Hematopoietic multipotent progenitor cell treated with erythropoietin and hydrocortisone succinate and interleukin-3 and kit ligand, for 17 days (in vitro differentiated cells): ENCODE data around the gene TNS3.

ENCODE experiments used
- DNase-seq: peaks from one replicate; pipeline ENCODE4 v3.0.0-alpha.2; 2015; ENCODE audit warnings: low spot score

TNS3 gene

DNA sequence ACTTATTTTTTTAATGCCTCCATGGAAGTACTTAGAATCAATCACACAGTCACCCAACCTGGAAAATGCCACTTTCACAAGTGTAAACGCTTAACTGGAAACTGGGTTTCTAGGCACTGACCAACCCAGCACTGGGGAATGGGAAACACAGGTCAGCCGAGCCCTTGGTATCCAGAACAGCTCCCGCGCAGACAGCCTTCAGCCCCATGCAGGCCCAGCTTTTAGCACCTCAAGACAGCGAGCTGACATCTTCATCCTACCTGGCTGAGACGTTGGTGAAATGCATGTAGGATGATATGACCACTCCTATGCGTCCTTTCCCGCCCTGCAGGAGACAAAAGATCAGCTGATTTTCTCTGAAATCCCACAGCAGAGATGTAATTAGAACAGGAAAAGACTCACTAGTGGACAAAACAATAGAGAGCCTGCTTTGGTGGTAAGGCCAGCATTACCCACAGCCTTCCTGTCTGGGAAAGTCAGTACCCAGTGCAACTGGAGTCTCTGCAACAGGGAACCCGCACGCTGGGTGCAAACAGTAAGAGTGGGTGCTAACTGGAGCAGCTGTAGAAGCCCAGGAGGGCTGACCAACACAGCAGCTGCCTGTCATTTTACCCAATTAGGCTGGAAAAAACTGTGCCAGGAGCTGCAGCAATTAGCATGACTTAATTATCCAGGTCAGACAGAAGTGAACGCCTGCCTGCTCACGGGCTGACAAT is 153.7 kb downstream of the TNS3 start:
- DNase-seq, result no peak

DNA sequence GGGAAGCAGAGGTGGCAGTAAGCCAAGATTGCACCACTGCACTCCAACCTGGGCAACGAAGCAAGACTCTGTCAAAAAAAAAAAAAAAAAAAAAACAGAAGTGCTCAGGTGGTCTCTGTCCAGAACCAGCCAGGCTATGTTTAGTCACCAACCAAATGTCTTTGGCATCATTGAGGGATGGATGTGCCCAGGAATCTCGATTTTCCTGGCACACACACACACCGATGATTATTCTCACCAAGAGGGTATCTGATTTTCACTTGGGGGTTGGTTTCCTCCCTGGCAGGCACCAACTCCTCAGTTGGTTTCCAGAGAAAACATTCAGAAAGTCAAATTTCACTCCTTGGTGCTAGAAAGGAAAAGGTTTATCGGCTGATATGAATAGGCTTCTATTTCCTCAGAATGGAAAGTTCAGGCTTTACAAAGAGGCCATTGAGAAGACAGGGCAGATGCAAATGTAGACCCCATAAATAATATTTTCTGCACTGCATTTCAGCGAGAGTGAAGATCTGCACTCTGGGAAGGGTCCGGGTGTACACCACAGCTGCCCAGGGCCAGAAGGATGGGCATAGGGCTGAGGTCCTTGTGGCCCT is 154.8 kb downstream of the TNS3 start:
- DNase-seq, result no peak

DNA sequence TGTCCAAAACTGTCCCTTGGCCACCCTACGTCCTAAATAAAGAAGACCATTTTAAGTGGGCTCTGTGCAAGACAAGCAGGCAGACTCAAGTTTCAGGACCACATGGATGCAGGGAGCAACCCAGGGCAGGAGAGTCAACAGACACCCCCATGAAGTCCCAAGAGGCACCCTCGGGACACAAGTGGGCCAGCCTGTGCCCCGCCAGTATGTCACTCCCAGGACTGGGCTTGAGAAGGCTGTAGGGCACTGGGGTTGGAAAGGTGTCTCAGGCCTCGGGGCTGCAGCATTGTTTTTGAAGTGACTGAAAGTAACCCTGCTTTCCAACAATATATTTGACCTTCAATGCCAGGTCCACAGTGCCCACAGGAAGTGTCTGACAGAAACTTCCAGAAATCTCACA is 157.4 kb downstream of the TNS3 start:
- no peak for DNase-seq

DNA sequence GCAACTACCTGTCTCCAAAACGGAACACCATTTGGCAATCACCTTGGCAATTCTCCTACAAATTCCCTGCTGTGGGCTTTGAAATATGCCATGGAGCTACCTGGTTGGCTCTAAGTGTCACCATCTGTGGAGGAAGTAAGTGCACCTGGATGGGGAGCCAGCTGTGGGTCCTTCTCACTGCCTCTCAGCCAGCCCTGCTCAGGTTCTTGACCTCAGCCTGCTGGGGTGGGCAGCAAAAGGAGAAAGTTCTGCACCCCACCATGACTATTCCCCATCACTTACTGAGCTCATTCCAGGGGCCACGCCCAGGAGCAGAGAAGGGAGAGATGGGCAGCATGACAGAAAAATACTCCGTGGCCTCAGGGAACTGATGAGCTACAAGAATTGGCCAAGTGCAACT is 158.7 kb downstream of the TNS3 start:
- DNase-seq, result no peak

DNA sequence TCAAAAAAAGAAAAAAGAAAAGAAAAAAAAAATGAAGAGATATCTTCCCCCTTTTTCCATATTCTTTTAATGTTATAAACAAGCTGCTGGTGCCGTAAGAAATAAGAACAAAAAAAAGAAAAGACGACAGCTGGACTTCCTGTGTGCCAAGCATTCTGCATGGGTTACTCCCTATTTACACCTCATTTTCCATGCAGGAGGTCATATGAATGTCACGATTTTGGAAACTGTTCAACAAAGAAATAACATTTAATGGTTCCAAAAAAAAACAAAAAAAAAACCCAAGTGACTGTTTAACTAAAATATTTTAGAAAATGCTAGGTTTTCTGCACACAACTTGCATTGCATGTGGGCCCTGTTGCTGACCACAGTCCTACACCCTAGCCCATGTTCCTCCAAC is 159.3 kb downstream of the TNS3 start:
- DNase-seq, result no peak

DNA sequence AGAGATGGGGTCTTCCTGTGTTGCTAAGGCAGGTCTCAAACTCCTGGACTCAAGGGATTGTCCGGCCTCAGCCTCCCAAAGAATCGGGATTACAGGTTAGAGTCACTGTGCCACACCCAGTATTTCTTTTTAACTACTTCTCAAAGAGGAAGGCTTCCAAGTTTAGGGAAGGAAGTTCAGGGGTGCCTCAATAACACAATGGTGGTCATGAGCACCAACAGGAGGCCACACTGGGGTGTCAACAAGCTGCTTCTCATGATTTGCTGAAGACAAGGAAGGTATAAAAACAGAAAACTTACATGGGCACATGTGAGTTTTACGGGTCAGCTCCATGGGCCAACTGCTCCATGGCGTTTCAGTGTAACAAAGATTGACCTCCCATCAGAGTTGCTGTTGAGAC is 160.5 kb downstream of the TNS3 start:
- no peak for DNase-seq

DNA sequence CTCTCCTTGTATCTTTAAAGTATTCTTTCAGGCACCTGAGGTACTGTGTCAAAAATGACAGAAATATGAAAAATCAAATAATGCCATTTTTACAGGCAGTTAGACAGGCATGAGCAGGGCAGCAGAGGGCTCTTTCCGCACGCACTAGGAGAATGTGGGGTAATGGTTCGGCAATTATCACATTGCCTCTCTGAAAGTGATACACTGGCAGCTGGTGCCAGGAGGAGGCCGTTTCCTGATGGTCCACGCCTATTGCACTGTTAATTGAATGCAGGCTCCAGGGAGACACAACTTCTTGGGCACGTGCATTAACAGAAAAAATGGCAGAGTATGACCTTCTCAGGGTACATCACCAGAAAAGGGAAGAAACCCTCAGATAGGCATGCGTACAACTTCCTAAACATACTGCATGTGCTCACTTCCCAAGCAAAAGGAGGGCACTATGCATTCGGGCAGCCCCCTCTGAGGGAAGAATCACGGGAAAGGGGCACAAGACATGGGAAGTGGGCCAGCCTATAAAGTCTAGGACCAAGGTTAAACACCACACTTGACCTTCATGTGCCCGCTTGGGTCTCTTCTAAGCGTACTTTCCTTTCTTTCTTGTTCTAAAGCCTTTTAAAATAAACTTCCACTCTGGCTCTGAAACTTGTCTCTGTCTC is 161.7 kb downstream of the TNS3 start:
- DNase-seq, result no peak

DNA sequence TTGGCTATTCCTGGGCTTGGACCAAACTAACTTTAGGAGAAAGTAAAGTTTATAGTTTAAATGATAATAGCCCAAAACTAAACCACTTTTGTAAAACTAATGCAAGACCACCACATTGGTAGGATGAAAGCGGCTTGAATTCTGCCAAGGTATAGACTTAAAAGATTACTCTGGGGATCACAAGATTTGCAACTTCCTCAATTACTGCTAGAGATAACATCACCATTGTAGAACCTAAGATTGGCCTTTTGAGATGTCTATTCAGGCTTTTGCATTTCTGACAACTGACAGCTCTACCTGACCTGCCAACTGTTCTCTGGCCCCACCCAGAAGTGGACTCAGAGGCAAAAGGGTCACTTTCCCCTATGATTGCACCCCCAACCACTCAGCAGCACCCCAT is 162.4 kb downstream of the TNS3 start:
- DNase-seq, result no peak

DNA sequence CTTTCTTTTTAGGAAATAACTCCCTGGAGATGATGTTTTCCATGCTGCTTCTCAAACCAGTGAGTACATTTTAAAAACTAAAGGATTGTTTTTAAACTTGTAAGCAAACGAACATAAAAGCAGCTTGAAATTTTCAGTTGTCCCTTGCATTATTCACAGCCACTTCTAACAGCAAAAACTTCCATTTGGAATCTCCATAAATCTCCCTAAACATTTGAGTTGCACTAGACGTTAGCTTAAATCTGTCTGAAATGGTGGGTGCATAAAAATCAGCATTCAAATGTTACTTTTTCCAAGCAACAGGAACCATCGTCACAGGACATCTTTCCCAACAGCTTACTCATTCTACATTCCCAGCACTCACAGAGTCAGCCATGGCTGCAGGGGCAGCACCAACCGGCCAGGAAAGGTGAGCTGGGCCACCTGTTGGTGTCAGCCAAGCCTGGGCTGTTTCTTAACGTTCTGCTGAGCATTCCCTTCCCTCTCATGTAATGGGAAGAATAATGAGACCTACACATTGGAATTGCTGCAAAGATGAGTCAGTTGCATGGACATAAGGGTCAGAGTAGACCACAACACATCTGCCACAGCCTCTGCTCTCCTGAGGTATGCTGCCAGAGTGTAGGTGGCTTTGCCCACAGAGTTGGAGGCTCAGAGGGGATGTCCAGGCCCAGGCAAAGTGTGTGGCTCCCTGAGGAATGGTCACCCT is 163.2 kb downstream of the TNS3 start:
- no peak for DNase-seq

DNA sequence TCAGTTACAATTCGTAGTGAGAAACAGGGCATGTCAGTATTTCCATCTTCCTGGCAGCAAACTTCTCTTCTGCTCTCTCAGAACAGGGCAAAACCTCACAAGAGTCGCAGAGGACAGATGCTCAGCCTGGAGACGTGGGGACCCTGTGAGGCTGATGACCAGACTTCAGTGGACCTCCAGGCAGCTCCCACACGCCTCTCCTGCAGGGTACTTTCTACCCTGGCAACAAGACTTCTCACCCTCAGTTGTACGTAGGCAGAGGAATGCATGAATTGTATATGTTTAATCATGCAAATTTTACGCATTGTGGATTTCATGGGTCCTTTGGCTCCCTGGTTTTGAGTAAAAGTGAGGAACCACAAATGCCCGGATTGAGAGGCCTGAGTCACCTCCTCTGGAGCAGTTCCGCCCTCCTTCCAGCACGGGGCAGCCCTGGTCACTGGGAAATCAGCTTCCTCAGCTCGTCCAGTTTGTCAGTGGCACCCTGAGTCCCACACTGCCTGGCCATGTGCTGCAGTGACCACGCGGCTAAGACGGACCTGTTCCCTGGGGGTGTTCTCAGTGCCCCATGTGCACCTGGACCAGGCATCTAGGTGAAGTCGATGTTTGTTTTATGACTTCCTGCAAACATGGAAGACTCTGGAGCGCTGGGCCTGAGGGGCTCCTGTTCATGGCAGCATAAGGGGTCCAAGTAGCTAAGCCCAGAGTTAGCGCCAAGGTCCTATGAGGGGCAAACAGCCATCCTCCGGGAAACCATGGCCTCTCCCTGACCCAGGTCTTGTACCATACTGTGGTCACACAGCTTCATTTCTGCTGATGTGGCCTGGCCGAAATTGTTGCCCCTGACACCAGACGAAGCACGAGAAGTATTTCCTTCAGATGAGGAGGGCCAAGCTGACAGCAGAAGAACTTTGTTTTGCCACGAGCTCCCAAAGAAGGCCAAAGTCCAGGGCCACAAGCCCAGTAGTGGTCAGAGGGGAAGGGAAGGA is 165.1 kb downstream of the TNS3 start:
- no peak for DNase-seq

DNA sequence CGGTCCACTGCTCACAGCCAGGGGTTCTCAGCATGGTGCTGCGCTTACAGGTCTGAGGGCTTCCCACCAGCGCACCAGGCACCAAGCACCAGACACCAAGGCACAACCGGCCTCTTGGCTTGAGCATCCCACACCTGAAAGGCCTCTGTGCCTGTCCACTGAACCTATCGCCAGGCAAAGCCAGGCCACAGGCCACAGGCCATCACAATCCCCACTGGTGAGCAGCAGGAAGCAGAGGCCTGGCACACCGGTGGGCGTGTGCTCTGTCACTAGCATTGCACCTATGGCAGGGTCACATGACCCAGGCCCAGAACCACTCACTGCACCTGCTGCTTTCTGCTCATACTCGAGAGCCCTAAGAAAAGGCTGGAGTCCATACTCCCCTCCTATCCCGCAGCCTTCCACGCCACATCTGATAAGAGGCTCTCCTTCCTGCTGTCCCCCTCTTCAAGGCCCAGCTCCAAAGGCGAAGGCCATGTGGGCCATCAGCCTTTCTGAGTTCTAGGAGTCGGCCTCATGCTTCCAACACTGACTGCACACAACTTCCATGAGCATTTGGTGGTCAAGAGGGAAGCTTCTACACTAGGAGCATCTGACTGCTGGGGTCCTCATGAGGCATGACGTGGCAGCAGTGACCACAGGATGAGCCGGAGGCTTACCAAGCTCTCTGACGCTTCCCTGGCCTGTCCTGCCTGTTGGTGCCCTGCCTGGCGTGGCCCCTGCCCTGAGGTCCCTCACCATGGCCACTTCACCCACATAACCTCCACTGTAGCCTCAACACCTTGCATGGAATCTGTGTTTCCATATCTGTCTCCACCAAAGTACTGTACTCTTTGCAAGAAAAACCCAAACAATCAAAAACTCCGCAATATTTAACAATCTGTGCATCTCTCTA is 166.3 kb downstream of the TNS3 start:
- no peak for DNase-seq

DNA sequence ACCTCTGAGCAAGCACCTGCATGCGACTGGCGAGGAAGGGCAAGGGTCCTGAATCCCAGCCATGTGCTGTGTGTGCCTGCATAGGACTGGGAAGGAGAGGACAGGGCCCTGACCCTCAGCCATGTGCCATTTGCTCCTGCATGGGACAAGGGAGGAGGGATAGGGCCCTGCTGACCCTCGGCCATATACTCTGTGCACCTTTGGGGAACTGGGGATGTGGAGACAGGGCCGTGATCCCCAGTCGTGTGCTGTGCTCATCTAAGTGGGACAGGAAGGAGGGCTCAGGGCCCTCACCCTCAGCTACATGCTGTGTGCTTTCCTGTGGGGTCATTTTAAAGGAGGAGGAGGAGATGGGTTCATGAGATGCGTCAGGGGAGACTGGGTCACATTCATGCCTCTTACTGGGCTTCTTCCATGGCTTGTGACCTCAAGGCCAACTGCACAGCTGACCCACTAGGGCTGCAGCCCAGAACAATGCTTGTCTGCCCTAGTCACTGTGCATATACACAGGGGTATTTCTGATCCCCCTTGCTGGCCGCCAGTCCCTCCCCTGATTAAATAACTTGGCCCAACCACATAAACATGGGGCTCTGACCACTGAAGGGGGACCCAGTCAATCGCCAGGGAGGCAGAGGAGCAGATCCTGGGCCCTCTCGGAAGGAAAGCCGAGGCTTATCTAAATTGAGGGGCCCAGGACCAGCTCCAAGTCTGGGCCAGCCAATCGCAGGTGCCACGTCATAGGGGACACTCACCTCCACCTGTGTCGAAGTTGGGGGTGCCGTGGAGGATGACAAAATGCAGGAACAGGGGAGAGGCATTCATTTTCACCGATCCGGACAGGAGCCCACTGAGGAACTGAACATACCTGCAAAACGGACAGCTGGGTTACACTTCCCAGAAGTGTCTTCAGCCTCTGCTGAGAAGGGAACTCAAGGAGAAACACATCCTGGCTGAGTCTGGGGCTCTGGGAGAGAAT is 167.3 kb downstream of the TNS3 start:
- no peak for DNase-seq

DNA sequence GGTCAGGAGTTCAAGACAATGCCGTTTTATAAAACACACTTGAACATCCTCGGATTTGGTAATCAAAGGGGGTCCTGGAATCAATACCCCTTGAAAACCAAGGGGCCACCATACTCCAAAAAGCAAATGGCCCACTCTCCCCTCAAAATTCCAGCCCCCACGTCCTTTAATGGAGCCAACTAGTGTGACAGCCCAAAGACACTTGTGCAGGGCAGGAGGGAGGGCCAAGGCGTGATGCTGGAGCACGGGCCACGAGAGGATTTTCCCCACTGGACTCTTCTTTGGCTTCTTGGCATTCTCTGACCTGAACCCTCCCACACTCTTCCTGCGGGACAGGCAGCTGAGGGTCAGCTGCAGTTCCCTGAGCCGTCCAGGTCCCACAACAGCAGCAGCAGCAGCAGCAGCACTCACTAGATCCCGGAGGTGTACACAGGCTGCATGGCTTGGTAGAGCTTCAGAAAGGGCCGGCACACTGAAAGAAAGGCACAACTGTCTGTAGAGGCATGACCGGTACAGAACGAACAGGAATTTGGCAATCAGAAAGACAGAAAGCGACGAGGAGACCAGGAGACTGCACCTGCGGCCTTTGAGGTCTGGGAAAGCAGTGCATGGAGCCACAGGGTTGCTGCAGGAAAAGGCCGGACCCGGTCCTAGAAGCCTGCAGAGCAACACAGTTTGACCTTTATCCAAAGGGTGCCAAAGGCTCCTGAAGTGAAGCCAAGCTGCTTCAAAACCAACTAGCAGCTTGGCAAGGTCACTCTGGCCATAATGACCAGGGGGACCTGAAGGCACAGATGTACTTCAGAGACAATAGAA is 168.2 kb downstream of the TNS3 start:
- no peak for DNase-seq

DNA sequence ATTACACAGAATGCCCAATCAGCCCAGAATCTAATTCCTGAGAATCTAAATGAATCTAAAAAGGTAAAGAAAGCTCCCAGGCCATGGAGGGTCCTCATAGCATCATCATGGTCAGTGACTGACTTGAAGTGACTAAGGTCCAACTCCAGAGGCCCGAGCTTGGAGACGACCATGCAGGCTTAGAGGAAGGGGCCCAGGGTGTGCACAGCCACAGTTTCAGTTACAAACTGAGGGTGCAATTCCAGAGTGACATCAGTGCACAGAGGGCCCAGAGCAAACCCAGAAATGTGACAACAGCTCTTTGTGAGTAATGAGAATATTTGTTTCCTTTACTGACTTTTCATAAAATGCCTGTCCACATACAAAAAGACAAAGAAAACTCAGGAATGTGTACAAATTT is 170.0 kb downstream of the TNS3 start:
- no peak for DNase-seq

DNA sequence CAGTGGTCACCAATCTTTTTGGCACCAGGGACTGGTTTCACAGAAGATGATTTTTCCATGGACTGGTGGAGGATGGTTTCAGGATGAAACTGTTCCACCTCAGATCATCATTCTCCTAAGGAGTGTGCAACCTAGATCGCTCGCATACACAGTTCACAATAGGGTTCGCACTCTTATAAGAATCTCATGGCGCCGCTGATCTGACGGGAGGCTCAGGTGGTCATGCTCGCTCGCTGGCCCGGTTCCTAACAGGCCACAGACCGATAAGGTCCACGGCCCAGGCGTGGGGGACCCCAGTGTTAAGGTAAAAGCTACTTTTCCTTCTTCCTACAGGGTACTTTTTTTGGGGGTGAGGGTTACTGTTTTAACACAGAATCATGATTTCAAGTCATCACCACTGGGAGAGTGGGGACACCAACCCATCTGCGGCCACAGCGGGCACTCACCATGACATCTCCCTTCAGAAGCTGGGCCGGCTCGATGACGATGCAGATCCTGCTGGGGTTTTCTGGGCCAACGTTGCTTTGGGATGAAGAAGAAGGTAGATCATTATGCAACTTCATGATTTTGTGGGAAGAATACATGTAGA is 170.5 kb downstream of the TNS3 start:
- DNase-seq, result no peak

DNA sequence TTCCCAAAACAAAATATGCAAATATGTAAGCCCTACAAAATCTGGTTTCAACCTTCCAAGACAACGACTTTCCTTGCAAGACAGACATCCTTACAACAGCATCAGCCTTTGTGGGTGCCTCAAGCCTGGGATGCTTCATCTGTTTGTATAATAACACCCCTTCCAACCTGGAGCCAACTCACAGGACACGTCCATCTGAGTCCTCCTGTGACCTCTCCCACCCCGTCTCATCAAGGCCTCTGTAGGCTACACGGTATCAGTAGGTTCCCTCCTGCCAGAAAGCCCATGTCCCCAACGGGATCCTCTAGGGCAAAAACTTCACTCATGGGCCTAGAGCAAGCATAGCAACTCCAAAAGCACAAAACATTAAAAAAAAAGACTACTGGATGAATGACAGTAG is 173.2 kb downstream of the TNS3 start:
- DNase-seq, result peak; percentile 18

DNA sequence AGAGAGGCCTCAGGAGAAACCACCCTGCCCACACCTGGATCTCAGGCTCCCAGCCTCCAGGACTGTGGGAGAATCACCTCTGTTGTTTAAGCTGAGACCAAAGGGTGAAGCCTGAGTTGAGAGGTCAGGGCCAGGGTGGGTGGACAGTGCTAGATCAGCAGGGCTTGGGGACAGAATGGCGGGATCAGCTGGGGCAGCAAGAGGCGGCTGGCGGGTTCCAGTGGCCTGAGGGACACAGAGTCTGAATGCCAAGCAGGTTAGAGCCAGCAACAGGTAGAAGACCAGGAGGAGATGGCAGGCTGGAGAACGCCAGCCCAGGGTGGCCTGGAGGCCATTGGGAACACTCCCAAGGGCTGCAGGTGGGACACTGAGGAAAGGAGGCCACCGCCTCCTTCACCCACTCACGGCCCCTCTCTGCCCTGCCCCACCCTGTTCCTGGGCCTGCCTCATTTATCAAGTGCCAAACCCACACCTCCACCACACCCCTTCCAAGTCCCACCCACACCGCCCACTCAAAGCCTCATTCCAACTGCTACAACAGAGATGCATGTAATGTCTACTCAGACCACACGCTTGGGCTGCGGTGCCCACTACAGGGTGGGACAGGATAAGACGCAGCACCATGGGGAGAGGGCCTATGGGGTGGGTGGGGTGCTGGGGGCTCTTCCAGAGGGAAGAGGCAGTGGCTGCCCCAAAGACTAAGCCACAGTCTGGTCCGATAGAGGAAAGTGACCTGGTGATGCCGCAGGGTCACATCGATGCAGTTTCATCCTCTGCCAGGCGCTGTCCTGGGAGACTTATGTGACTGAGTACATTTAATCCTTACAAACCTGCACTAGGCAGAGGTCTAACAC is 173.9 kb downstream of the TNS3 start:
- DNase-seq, result peak; percentile 57
